Measurements from ENCODE around the gene ACP5. TPM values are rescaled to one million over a fixed set of nuclear protein-coding genes. Genes with fewer than 3 reads are reported as not detected.

Gene ACP5
- polyA plus RNA-seq, 10 donors, result 1.0 to 4.6 (median 2.4) TPM

DNA sequence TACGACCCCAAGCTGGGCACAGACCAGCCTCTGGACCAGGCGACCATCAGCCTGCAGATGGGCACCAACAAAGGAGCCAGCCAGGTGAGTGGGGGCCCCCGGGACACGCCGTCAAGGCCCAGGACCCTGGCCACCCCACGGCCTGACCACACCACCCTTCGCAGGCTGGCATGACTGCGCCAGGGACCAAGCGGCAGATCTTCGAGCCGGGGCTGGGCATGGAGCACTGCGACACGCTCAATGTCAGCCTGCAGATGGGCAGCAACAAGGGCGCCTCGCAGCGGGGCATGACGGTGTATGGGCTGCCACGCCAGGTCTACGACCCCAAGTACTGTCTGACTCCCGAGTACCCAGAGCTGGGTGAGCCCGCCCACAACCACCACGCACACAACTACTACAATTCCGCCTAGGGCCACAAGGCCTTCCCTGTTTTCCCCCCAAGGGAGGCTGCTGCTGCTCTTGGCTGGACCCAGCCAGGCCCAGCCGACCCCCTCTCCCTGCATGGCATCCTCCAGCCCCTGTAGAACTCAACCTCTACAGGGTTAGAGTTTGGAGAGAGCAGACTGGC lies 28.0 kb downstream of the ACP5 start:
- DNase-seq, result no peak

DNA sequence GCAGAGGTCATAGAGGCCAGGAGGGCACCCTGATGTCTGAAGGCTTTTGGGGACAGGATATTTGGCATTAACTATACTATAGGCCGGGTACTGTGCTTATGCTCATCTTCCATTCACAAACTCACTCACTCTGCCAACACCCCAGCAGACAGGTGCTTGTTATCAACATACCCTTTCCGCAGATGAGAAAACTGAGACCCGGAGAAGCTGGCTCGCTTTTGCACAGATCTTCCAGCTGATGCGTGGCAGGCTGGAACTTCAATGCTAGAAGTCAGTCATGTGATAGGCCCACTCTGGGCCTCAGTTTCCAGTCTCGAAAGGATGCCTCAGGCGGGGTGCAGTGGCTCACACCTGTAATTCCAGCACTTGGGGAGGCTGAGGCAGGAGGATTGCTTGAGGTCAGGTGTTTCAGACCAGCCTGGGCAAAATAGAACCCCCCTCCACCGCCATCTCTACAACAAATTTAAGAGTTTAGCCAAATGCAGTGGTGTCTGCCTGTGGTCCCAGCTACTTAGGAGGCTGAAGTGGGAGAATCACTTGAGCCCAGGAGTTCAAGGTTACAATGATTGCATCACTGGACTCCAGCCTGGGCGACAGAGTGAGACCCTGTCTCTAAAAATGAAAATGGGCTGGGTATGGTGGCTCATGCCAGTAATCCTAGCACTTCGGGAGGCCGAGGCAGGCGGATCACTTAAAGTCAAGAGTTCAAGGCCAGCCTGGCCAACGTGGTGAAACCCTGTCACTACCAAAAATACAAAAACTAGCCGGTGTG lies 29.3 kb downstream of the ACP5 start:
- no peak for DNase-seq

DNA sequence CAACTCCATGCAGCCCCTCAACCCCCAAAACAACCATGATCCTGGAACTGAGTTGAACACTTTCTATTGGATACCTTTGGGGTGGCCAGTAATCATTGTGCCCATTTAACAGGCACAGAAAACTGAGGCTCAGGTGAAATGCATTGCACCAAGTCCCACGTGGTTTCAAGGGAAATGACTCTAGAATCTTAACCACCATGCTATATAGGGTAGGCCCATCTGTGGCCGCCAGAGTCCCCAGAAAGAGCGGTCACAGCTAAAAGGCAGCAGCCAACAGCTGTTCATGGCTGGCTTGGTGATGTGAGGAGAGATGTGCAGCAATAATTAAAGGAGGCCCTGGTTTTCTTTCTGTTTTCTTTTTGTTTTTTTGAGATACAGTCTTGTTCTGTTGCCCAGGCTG lies 36.2 kb downstream of the ACP5 start:
- no peak for DNase-seq

DNA sequence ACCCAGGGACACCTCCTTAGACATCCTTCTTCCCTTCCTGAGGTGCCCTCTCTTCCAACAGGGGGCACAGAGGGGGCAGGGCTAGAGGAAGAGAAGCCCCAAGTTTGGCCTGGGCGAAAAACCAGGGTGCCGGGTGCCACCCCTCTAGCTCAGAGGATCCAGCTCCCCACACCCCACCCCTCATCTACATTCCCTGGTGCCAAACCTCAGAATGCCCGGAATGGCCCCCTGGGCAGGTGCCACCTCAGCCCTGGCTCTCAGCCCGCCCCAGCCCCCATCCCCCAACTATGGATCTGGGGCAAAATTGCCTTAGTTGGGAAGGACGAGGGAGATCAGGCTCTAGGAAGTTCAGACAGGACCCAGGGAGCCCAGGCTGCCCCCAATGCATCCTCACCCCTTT lies 36.8 kb downstream of the ACP5 start:
- no peak for DNase-seq

DNA sequence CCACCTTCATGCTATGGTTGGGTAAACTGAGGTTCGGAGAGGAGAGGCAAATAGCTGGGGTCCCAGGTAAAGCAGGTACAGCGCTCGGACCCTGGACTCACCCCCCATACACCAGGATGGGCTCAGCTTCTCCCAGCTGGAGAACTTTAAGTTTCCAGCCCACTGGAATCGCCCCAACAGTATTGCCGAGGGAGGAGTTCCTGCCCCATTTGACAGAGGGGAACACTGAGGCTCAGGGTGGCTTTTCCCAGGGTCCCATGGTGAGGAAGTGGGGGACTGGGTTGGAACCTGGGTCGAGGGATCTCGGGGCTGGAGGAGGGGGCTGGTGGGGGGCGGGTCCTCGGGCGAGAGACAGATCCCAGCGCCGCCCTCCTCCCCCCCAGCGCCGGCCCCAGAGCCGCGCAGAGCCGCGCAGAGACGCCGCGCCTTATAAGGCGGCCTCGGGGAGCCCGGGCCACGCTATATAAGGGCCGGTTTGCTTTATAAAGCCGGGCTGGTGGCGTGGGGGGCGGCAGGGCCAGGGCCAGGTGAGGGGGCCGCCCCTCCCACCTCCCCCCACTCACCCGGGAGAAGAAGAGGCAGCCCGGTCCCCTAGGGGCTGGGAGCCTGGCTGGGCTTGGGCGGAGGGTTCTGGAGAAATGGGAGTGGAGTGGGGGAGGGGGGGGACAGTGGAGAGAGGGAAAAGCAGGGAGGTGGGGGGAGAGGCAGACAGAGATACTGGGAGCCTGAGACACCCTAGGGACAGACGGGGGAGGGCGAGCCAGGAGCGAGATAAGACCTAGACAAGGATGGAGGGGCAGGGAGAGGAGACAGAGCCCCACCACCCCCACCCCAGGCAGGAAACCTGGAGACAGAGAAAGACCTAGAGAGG lies 37.7 kb downstream of the ACP5 start:
- DNase-seq, result peak in 2 of 3 donors; percentile 61 to 65

DNA sequence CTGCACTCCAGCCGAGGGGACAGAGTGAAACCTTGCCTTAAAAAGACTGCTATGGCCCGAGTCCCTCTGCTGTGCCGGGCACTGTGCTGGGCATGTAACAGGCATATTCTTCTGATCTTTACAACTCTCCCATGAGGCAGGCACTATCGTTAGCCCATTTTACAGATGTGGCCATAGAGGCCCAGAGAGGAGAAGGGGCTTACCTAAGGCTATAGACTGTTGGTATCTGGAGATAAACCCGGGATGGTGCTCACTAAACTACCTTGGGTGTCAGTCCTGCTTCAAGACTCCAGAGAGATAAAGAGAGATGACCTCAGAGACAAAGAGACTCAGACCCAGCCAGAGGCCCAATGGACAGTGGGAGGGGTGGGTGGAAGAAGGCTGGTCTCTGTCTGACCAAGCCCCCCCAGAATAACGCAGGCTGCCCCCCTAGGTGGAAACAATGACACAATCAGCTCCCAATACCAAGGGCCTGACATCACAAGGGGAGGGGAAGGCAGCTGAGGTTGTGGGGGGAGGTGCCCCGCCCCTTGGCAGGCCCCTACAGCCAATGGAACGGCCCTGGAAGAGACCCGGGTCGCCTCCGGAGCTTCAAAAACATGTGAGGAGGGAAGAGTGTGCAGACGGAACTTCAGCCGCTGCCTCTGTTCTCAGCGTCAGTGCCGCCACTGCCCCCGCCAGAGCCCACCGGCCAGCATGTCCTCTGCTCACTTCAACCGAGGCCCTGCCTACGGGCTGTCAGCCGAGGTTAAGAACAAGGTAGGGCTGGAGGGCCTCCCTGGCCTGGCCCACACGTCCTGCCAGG lies 39.0 kb downstream of the ACP5 start, which contains the start of gene CNN1:
CNN1 (plus strand) TSS at position 620 of the 805 bp plus-strand sequence; CDS start at position 697, 77 bp downstream.
- peak; percentile 84 to 91 (median 90) for DNase-seq

DNA sequence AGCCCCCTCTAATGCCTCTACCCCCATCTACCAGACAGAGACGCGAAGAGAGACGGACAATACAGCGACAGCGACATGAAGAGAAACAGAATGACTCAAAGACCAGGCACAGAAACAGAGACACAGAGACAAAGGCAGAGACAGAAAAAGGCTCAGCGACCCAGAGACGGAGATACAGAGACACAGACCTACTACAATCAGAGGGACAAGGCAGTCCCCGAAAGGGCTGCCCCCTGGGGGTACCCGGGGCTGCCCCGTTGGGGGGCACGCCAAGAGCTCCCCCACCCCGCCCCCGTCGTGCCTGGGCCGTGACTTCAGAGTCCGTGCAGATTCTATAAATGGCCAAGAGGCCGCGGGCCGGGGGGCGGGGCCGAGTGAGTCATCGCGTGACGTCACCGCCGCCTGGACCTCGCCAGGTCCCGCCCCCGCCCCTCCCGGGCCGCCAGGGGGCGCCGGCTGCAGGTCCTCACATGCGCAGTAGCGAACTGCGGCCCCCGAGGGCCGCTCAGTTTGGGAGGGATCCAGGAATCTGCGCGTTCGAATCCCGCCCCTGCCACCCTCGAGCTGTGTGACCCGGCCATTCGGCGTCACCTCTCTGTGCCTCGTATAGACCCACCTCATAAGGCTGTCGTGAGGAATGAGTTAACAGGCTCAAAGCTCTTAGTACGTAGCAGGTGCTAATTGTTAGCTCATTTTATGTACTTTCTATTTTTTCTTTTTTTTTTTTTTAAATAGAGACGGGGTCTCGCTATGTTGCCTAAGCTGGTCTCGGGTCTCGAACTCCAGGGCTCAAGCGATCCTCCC lies 41.5 kb downstream of the ACP5 start:
- DNase-seq, result peak; percentile 84 to 89 (median 87)

DNA sequence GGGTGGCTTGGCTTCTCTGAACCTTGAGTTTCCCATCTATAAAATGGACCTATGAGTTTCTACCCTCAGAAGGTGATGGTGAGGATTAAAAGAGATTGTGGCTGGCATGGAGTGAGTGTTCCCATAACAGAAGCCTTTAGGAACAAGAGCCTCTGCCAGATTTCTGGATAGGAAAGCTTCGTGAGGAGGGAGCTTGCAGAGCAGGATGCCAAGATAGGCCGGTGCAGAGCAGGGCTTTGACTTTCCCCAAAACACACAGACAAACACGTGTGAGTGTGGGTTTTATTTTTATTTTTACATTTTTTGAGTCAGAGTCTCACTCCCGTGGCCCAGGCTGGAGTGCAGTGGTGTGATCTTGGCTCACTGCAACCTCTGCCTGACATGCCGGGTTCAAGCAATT lies 42.5 kb downstream of the ACP5 start:
- peak in 1 of 3 donors; percentile 42 for DNase-seq

DNA sequence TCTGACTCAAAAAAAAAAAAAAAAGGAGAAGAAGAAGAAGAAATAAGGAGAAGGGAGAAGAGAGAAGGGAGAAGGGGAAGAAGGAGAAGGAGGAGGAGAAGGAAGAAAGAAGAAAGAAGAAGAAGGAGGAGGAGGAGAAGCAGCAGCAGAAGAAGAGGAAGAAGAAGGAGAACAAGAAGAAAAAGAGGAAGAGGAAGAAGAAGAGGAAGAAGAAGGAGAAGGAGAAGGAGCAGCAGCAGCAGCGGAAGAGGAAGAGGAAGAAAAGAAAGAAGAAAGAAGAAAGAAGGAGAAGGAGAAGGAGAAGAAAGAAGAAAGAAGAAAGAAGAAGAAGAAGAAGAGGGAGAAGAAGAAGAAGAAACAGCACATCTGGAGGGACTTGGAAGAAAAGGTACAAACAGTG lies 42.9 kb downstream of the ACP5 start:
- DNase-seq, result no peak

DNA sequence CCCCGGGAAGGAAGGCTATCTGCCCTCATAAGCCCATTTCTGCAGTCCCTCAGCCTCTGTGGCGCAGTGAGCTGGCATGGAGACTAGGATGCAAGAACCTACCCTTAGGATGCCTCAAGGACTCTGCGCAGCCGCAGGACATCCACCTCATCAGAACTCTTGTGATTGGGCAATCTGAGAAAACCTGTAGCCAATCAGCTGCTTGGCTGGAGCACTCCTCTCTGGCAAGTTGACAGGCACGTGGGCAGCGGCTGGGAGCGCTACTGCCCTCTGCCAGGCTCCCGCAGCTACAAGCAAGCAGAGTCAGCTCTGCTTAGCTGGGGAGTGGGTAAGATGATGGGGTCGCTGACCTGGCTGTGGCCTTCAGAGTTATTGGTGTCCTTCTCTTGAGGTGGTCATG lies 47.0 kb downstream of the ACP5 start:
- peak; percentile 48 to 68 (median 52) for DNase-seq

DNA sequence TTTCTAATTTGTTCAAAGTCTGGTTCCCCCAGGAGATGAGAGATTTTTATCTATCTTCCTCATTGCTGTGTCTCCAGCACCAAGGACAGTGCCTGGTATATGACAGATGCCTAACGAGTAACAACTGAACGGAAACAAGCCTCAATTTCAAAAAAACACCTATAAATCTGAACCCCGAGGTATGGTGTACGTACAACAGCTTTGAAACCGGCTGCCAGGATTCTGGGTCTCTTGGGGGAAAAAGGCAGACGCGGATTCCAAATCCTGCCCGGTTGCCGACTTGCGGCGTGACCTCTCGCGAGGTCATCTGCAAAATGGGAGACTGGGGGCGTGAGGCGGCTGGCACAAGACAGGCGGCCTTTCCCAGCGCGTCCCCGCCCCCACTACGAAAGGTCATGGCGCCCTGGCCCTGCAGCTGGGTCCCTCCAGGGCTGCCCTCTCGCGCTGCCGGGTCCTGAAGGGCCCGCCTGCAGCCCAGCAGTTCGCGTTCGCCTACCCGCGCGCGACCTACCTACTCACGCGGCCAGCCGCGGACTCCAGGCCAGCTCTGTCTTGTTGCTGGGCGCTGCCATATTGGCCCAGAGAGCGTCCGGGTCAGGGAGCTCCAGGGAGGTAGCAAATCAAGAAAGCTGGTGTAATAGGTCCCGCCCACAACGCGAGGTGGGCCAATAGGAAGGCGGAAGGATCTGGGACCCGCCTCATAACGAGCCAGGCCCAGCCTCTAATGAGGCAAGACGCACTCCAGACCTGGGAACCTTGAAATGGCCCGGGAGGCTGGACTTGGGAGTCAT lies 48.7 kb downstream of the ACP5 start, which contains the start of gene ECSIT:
ECSIT (minus strand) TSS at position 584 of the 791 bp plus-strand sequence. CDS start 9,964 bp downstream, outside the sequence.
- peak; percentile 98 to 99 (median 98) for DNase-seq

Other genes with a start within 250 kb of the ACP5 start
- 10 to 100 TPM in 2 of 10 donors, 1 to 10 TPM in 8; 5.2 to 12.5 (median 6.2) TPM for gene RAB3D, start 238.0 kb downstream of the ACP5 start, polyA plus RNA-seq (ENCODE audit: insufficient read length in 10 of 10)
- 10 to 100 TPM; 35.7 to 44.1 (median 39.9) TPM for gene TMEM205, start 231.4 kb downstream of the ACP5 start, polyA plus RNA-seq (ENCODE audit: insufficient read length in 10 of 10)
- gene CCDC159, start 231.1 kb downstream of the ACP5 start, polyA plus RNA-seq (ENCODE audit: insufficient read length in 10 of 10), result 10 to 100 TPM in 4 of 10 donors, 1 to 10 TPM in 6; 4.9 to 13.4 (median 9.0) TPM
- 10 to 100 TPM in 9 of 10 donors, 1 to 10 TPM in 1; 9.4 to 15.6 (median 12.6) TPM for gene PLPPR2, start 222.2 kb downstream of the ACP5 start, polyA plus RNA-seq (ENCODE audit: insufficient read length in 10 of 10)
- 1 to 10 TPM in 7 of 10 donors, under 1 TPM in 3; 0.85 to 2.1 (median 1.4) TPM for gene SWSAP1, start 203.0 kb downstream of the ACP5 start, polyA plus RNA-seq (ENCODE audit: insufficient read length in 10 of 10)
- 1 to 10 TPM; 2.6 to 3.9 (median 3.1) TPM for gene EPOR, start 193.3 kb downstream of the ACP5 start, polyA plus RNA-seq (ENCODE audit: insufficient read length in 10 of 10)
- 1 to 10 TPM in 1 of 10 donors, under 1 TPM in 9; 0.32 to 1.7 (median 0.62) TPM for gene RGL3, start 158.3 kb downstream of the ACP5 start, polyA plus RNA-seq (ENCODE audit: insufficient read length in 10 of 10)
- gene ODAD3, start 142.5 kb downstream of the ACP5 start, polyA plus RNA-seq (ENCODE audit: insufficient read length in 10 of 10), result under 1 TPM in 9 of 10 donors, not detected in 1; 0.16 to 0.46 (median 0.26) TPM
- 100 to 1,000 TPM; 136 to 229 (median 180) TPM for gene PRKCSH, start 142.0 kb downstream of the ACP5 start, polyA plus RNA-seq (ENCODE audit: insufficient read length in 10 of 10)
- under 1 TPM in 4 of 10 donors, not detected in 6; 0.07 to 0.34 (median 0.22) TPM for gene ELAVL3, start 96.6 kb downstream of the ACP5 start, polyA plus RNA-seq (ENCODE audit: insufficient read length in 10 of 10)
- 1 to 10 TPM; 3.6 to 7.0 (median 5.9) TPM for gene ZNF653, start 71.8 kb downstream of the ACP5 start, polyA plus RNA-seq (ENCODE audit: insufficient read length in 10 of 10)
- gene ECSIT, start 48.5 kb downstream of the ACP5 start, polyA plus RNA-seq (ENCODE audit: insufficient read length in 10 of 10), result 10 to 100 TPM; 29.7 to 48.4 (median 39.1) TPM
- 100 to 1,000 TPM in 6 of 10 donors, 10 to 100 TPM in 4; 63.4 to 203 (median 124) TPM for gene CNN1, start 38.8 kb downstream of the ACP5 start, polyA plus RNA-seq (ENCODE audit: insufficient read length in 10 of 10)
- gene ELOF1, start 18.4 kb downstream of the ACP5 start, polyA plus RNA-seq (ENCODE audit: insufficient read length in 10 of 10), result 10 to 100 TPM; 26.8 to 42.6 (median 31.7) TPM
- gene ZNF627, start 19.8 kb upstream of the ACP5 start, polyA plus RNA-seq (ENCODE audit: insufficient read length in 10 of 10), result 10 to 100 TPM; 12.2 to 17.6 (median 14.3) TPM
- gene ZNF823, start 161.3 kb upstream of the ACP5 start, polyA plus RNA-seq (ENCODE audit: insufficient read length in 10 of 10), result 1 to 10 TPM; 3.3 to 5.3 (median 4.5) TPM
- 1 to 10 TPM; 5.5 to 9.4 (median 7.1) TPM for gene ZNF441, start 189.4 kb upstream of the ACP5 start, polyA plus RNA-seq (ENCODE audit: insufficient read length in 10 of 10)
- 1 to 10 TPM; 1.9 to 5.4 (median 3.2) TPM for gene ZNF491, start 220.9 kb upstream of the ACP5 start, polyA plus RNA-seq (ENCODE audit: insufficient read length in 10 of 10)
- 1 to 10 TPM; 3.1 to 8.8 (median 6.0) TPM for gene ZNF440, start 236.6 kb upstream of the ACP5 start, polyA plus RNA-seq (ENCODE audit: insufficient read length in 10 of 10)

Measured in muscle of back (tissue), 11 donors.